ENCODE measurements around the gene MUSK. TPM values are rescaled to one million over a fixed set of nuclear protein-coding genes. Genes with fewer than 3 reads are reported as not detected.

Gene MUSK
- total RNA-seq, 1 donor from 2014 or later, result not detected

DNA sequence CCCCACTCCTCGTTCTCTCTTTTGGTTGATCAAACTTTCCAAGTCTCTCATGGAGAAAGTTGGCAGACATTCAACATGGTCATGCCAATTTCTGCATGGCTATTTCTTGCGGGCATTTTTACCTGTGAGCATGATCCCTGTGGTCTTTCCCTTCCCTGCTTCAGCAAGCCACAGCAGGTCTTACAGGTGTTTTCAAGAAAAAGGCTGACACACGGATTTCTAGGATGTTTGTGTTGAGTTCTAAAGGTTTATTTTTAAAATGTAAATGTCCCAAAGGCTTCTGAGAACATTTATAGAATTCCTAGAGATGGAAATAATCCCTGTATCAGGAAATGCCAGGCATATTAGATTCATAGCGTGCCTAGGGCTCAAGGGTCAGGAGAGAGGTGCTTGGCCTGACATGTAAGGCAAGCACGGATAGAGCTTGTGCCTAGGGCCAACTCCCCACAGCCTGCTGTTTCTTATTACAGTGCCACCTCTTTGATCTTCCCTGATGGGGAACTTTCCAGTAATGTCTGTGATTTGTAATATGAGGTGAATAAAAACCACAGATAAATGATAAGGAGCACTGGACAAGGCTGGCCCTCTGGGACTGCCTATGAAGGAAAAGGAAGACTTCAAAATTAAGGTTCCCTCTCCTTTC, 79.8 kb downstream of the MUSK start:
- TF ChIP-seq CTCF (IDR thresholded peaks at IDR 0.05), result no peak
- Mint-ChIP-seq H3K27ac (no peak overlapping the region), H3K4me3 (no peak overlapping the region), H3K27me3 (no peaks in the 10 kb centered on the region), H3K9me3 (no peaks in the 10 kb centered on the region), H3K4me1 (no peaks in the 10 kb centered on the region), H3K36me3 (ENCODE audit: low read depth) (no peaks in the 10 kb centered on the region)
- CTCF ChIA-PET, result no interaction called here
- DNase-seq (no peak), ATAC-seq (ENCODE audit: low read depth) (no peak)
- intact Hi-C loops (cut with micrococcal nuclease), result no loop called here
- POLR2A ChIA-PET, result no interaction called here

- H3K36me3 Mint-ChIP-seq (ENCODE audit: low read depth), result no peaks in the 10 kb centered on the region
- H3K9me3 Mint-ChIP-seq, result no peaks in the 10 kb centered on the region
- no peak for TF ChIP-seq CTCF (IDR thresholded peaks at IDR 0.05)
- intact Hi-C loops (cut with micrococcal nuclease), result no loop called here
- ATAC-seq (ENCODE audit: low read depth) (no peak), DNase-seq (no peak)
- no peaks in the 10 kb centered on the region for H3K27me3 Mint-ChIP-seq
- no peak overlapping the region for H3K27ac Mint-ChIP-seq
- no peak overlapping the region for H3K4me3 Mint-ChIP-seq
- H3K4me1 Mint-ChIP-seq, result no peaks in the 10 kb centered on the region
- POLR2A ChIA-PET, result no interaction called here
- CTCF ChIA-PET, result no interaction called here
These were observed 81.7 kb downstream of the MUSK start for GRCh38 chr9:110750272-110750671.

DNA sequence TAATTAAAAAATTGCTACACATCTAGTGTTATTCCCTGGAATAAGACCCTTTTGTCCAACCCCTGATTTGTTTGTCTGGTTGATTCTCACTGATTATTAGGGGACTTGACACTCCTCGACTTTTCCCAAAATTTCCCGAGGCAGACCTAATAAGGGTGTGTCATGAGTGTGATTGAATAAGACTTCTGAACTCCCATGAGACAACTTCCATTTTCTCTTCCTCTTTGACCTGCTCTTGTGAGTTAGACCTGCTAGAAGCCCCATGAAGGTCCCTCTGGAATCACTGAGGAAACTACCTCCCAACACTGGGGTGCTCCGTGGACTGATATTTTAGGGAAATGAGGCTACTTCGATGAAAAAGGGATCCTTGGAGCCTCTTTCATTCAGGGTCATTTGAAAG, 83.4 kb downstream of the MUSK start:
- CTCF ChIA-PET, result no interaction called here
- no peak overlapping the region for H3K4me3 Mint-ChIP-seq
- no peaks in the 10 kb centered on the region for H3K4me1 Mint-ChIP-seq

GRCh38 chr9:110752766-110753165, 84.2 kb downstream of the MUSK start:
- Mint-ChIP-seq H3K4me1 (no peaks in the 10 kb centered on the region), H3K9me3 (no peaks in the 10 kb centered on the region), H3K27me3 (no peaks in the 10 kb centered on the region), H3K36me3 (ENCODE audit: low read depth) (no peaks in the 10 kb centered on the region), H3K4me3 (no peak overlapping the region), H3K27ac (no peak overlapping the region)
- ChIA-PET POLR2A (no interaction called here), CTCF (no interaction called here)
- DNase-seq (no peak), ATAC-seq (ENCODE audit: low read depth) (no peak)
- intact Hi-C loops (cut with micrococcal nuclease), result no loop called here
- TF ChIP-seq CTCF (IDR thresholded peaks at IDR 0.05), result no peak

More for the DNA sequence above, 83.4 kb downstream of the MUSK start:
- DNase-seq (no peak), ATAC-seq (ENCODE audit: low read depth) (no peak)
- intact Hi-C loops (cut with micrococcal nuclease), result no loop called here
- POLR2A ChIA-PET, result no interaction called here
- Mint-ChIP-seq H3K27ac (no peak overlapping the region), H3K27me3 (no peaks in the 10 kb centered on the region), H3K9me3 (no peaks in the 10 kb centered on the region), H3K36me3 (ENCODE audit: low read depth) (no peaks in the 10 kb centered on the region)
- no peak for TF ChIP-seq CTCF (IDR thresholded peaks at IDR 0.05)

- Mint-ChIP-seq H3K36me3 (ENCODE audit: low read depth) (no peaks in the 10 kb centered on the region), H3K4me3 (no peak overlapping the region), H3K4me1 (no peaks in the 10 kb centered on the region), H3K27me3 (no peaks in the 10 kb centered on the region), H3K9me3 (no peaks in the 10 kb centered on the region), H3K27ac (no peak overlapping the region)
- TF ChIP-seq CTCF (IDR thresholded peaks at IDR 0.05), result no peak
- ChIA-PET POLR2A (no interaction called here), CTCF (no interaction called here)
- ATAC-seq (ENCODE audit: low read depth), result no peak
- intact Hi-C loops (cut with micrococcal nuclease), result no loop called here
- no peak for DNase-seq
These were observed 85.2 kb downstream of the MUSK start for GRCh38 chr9:110753731-110754231.

Data from activated B cell treated with CpG ODN at 0.5 μM for 24 hours (primary cell).